SK-N-SH treated with all-trans-retinoic acid at 6 μM for 48 hours (cell line): Measurements from ENCODE around the gene FAM117B.

ENCODE experiments used
- ATAC-seq: fragments of 200-7000 bp; cut with Tn5 transposase; 3 replicates; pipeline ENCODE4 v1.9.1; 2020; ENCODE audit warnings: mild to moderate bottlenecking, moderate library complexity
- ARNTL ChIP-seq: fragments of 450-650 bp; formaldehyde crosslinking; IDR thresholded peaks from 2 replicates; pipeline ENCODE4 v1.5.0; 2020; ENCODE audit warnings: low read depth, mild to moderate bottlenecking, moderate library complexity, borderline replicate concordance
- BACH2 ChIP-seq: fragments of 250-450 bp; sonication (Bioruptor Pico); IDR thresholded peaks from 2 replicates; pipeline ENCODE4 v1.9.0; 2021; ENCODE audit warnings: mild to moderate bottlenecking, borderline replicate concordance
- CREB5 ChIP-seq: fragments of 250-450 bp; sonication (Bioruptor Pico); IDR thresholded peaks from 2 replicates; pipeline ENCODE4 v1.5.1; 2020; ENCODE audit warnings: low read depth, mild to moderate bottlenecking, moderate library complexity
- CSDC2 ChIP-seq: fragments of 250-450 bp; sonication (Bioruptor Pico); IDR thresholded peaks from 2 replicates; pipeline ENCODE4 v1.5.0; 2020; ENCODE audit warnings: mild to moderate bottlenecking, moderate library complexity
- ESRRG ChIP-seq: fragments of 250-450 bp; sonication (Bioruptor Pico); IDR thresholded peaks from 2 replicates; pipeline ENCODE4 v1.6.1; 2021; ENCODE audit warnings: mild to moderate bottlenecking
- OSR1 ChIP-seq: fragments of 250-450 bp; sonication (Bioruptor Pico); IDR thresholded peaks from 2 replicates; pipeline ENCODE4 v1.8.0; 2022; ENCODE audit warnings: moderate library complexity, mild to moderate bottlenecking, inconsistent platforms
- POU6F1 ChIP-seq: fragments of 250-450 bp; sonication (Bioruptor Pico); IDR thresholded peaks from 2 replicates; pipeline ENCODE4 v1.8.0; 2021; ENCODE audit warnings: low read depth, mild to moderate bottlenecking, moderate library complexity, borderline replicate concordance
- PPARA ChIP-seq: fragments of 250-450 bp; sonication (Bioruptor Pico); IDR thresholded peaks from 2 replicates; pipeline ENCODE4 v1.5.0; 2020; ENCODE audit warnings: mild to moderate bottlenecking, borderline replicate concordance
- RARB ChIP-seq: fragments of 250-450 bp; sonication (Bioruptor Pico); IDR thresholded peaks from 2 replicates; pipeline ENCODE4 v1.8.0; 2021; ENCODE audit warnings: mild to moderate bottlenecking, moderate library complexity
- SNAI2 ChIP-seq: fragments of 250-450 bp; sonication (Bioruptor Pico); IDR thresholded peaks from 2 replicates; pipeline ENCODE4 v1.5.0; 2020; ENCODE audit warnings: mild to moderate bottlenecking, moderate library complexity
- TCF4 ChIP-seq: fragments of 250-450 bp; sonication (Bioruptor Pico); IDR thresholded peaks from 2 replicates; pipeline ENCODE4 v1.8.0; 2021; ENCODE audit warnings: mild to moderate bottlenecking, moderate library complexity, borderline replicate concordance
- TOX ChIP-seq: fragments of 250-450 bp; sonication (Bioruptor Pico); IDR thresholded peaks from 2 replicates; pipeline ENCODE4 v1.8.0; 2021; ENCODE audit warnings: mild to moderate bottlenecking, moderate library complexity, borderline replicate concordance
- ZC3H10 ChIP-seq: fragments of 250-450 bp; sonication (Bioruptor Pico); IDR thresholded peaks from 2 replicates; pipeline ENCODE4 v1.5.1; 2021; ENCODE audit warnings: mild to moderate bottlenecking, moderate library complexity
- ZFP3 ChIP-seq: fragments of 250-450 bp; sonication (Bioruptor Pico); IDR thresholded peaks from 2 replicates; pipeline ENCODE4 v1.5.0; 2020; ENCODE audit warnings: mild to moderate bottlenecking, moderate library complexity
- ZFP30 ChIP-seq: fragments of 450-650 bp; formaldehyde crosslinking; IDR thresholded peaks from 2 replicates; pipeline ENCODE4 v1.5.0; 2022; ENCODE audit warnings: mild to moderate bottlenecking, moderate library complexity
- ZNF565 ChIP-seq: fragments of 450-650 bp; formaldehyde crosslinking; conservative IDR thresholded peaks from 2 replicates; pipeline ENCODE4 v1.5.0; 2020; ENCODE audit warnings: low read depth, mild to moderate bottlenecking, moderate library complexity
- ZNF70 ChIP-seq: fragments of 450-650 bp; formaldehyde crosslinking; IDR thresholded peaks from 2 replicates; pipeline ENCODE4 v1.5.0; 2020; ENCODE audit warnings: mild to moderate bottlenecking, moderate library complexity
- ZNF8 ChIP-seq: fragments of 450-650 bp; formaldehyde crosslinking; IDR thresholded peaks from 2 replicates; pipeline ENCODE4 v1.5.0; 2020; ENCODE audit warnings: mild to moderate bottlenecking, moderate library complexity
- TF ChIP-seq, protein P1 (sequence below): fragments of 250-450 bp; sonication (Bioruptor Pico); IDR thresholded peaks from 2 replicates; pipeline ENCODE4 v1.5.1; 2021; ENCODE audit warnings: mild to moderate bottlenecking, moderate library complexity
- TF ChIP-seq, protein P2 (sequence below): fragments of 250-450 bp; sonication (Bioruptor Pico); IDR thresholded peaks from 2 replicates; pipeline ENCODE4 v1.8.0; 2020; ENCODE audit warnings: mild to moderate bottlenecking, moderate library complexity, borderline replicate concordance
- TF ChIP-seq, protein P3 (sequence below): fragments of 250-450 bp; sonication (Bioruptor Pico); IDR thresholded peaks from 2 replicates; pipeline ENCODE4 v1.5.0; 2020; ENCODE audit warnings: mild to moderate bottlenecking, moderate library complexity

Gene FAM117B

GRCh38 chr2:202639231-202639630 lies 4.5 kb downstream of the FAM117B start:
- TF ChIP-seq ARNTL (no peak), TCF4 (CRISPR knock-in tag) (no peak), POU6F1 (no peak)
- ATAC-seq: no peak

- TF ChIP-seq OSR1 (CRISPR knock-in tag) (no peak), CREB5 (CRISPR knock-in tag) (no peak), ARNTL (no peak), ZNF565 (no peak), TCF4 (CRISPR knock-in tag) (no peak), SNAI2 (CRISPR knock-in tag) (no peak), PPARA (no peak), ZNF70 (CRISPR knock-in tag) (no peak), ESRRG (CRISPR knock-in tag) (no peak), ZC3H10 (no peak), ZNF8 (CRISPR knock-in tag) (no peak)
- TF ChIP-seq, protein P1, sequence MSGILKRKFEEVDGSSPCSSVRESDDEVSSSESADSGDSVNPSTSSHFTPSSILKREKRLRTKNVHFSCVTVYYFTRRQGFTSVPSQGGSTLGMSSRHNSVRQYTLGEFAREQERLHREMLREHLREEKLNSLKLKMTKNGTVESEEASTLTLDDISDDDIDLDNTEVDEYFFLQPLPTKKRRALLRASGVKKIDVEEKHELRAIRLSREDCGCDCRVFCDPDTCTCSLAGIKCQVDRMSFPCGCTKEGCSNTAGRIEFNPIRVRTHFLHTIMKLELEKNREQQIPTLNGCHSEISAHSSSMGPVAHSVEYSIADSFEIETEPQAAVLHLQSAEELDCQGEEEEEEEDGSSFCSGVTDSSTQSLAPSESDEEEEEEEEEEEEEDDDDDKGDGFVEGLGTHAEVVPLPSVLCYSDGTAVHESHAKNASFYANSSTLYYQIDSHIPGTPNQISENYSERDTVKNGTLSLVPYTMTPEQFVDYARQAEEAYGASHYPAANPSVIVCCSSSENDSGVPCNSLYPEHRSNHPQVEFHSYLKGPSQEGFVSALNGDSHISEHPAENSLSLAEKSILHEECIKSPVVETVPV (CRISPR knock-in tag): no peak
- TF ChIP-seq, protein P2, sequence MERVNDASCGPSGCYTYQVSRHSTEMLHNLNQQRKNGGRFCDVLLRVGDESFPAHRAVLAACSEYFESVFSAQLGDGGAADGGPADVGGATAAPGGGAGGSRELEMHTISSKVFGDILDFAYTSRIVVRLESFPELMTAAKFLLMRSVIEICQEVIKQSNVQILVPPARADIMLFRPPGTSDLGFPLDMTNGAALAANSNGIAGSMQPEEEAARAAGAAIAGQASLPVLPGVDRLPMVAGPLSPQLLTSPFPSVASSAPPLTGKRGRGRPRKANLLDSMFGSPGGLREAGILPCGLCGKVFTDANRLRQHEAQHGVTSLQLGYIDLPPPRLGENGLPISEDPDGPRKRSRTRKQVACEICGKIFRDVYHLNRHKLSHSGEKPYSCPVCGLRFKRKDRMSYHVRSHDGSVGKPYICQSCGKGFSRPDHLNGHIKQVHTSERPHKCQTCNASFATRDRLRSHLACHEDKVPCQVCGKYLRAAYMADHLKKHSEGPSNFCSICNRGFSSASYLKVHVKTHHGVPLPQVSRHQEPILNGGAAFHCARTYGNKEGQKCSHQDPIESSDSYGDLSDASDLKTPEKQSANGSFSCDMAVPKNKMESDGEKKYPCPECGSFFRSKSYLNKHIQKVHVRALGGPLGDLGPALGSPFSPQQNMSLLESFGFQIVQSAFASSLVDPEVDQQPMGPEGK: no peak
- TF ChIP-seq, all 23 proteins: peak for 0
- no peak for ATAC-seq
Observed at GRCh38 chr2:202642567-202642966, 7.8 kb downstream of the FAM117B start.

DNA sequence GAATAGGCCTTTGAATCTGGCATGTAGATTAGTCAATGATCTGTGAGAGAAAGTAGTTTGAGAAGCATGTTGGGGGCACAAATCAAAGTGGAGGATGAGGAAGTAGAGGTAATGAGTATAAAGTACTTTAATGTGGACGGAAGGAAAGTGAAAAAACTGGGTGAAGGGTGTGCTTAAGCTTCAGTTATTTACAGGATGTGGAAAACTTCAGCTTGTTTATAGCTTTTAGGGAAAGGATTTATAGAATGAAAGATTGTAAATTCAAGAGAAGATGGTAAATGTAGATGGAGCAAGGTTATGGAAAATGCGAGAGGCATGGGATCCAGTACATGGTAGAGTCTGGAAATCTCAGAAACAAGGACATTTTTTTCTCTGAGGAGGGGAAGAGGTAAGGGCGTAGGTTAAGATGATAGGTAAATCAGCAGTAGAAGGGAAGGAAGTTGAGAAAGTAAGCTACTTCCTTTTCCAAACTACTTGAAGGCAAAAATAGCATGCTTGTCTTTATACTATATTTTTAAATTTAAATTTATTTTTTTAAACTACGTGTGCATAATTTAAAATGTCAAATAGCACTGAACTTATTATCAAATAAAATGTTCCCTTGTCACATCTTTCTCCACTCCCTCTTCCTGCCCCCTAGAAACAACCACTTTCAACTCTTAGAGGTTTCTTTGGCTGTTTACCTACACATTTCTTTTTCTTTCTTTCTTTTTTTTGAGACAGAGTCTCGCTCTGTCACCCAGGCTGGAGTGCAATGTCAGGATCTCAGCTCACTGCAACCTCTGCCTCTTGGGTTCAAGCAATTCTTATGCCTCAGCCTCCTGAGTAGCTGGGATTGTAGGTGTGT lies 8.5 kb downstream of the FAM117B start:
- ATAC-seq: no peak
- TF ChIP-seq ZFP3 (CRISPR knock-in tag) (no peak), SNAI2 (CRISPR knock-in tag) (no peak), RARB (CRISPR knock-in tag) (no peak), BACH2 (CRISPR knock-in tag) (no peak), PPARA (no peak), CSDC2 (CRISPR knock-in tag) (no peak), ZC3H10 (no peak), ZNF8 (CRISPR knock-in tag) (no peak), ZFP30 (CRISPR knock-in tag) (no peak), ESRRG (CRISPR knock-in tag) (no peak)
- TF ChIP-seq, protein P3, sequence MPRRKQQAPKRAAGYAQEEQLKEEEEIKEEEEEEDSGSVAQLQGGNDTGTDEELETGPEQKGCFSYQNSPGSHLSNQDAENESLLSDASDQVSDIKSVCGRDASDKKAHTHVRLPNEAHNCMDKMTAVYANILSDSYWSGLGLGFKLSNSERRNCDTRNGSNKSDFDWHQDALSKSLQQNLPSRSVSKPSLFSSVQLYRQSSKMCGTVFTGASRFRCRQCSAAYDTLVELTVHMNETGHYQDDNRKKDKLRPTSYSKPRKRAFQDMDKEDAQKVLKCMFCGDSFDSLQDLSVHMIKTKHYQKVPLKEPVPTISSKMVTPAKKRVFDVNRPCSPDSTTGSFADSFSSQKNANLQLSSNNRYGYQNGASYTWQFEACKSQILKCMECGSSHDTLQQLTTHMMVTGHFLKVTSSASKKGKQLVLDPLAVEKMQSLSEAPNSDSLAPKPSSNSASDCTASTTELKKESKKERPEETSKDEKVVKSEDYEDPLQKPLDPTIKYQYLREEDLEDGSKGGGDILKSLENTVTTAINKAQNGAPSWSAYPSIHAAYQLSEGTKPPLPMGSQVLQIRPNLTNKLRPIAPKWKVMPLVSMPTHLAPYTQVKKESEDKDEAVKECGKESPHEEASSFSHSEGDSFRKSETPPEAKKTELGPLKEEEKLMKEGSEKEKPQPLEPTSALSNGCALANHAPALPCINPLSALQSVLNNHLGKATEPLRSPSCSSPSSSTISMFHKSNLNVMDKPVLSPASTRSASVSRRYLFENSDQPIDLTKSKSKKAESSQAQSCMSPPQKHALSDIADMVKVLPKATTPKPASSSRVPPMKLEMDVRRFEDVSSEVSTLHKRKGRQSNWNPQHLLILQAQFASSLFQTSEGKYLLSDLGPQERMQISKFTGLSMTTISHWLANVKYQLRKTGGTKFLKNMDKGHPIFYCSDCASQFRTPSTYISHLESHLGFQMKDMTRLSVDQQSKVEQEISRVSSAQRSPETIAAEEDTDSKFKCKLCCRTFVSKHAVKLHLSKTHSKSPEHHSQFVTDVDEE (CRISPR knock-in tag): no peak

DNA sequence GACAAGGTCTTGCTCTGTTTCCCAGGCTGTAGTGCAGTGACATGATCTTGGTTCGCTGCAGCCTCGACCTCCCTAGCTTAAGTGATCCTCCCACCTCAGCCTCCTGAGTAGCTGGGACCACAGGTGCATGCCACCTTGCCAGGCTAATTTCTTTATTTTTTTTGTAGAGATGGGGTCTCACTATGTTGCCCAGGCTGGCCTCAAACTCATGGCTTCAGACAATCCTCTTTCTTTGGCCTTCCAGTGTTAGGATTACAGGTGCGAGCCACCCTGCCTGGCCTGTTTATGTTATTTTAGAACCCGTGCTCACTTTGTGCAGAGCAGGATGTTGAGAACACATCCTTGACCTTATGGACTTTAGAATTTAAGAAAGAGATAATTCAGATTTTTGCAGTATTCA lies 17.4 kb downstream of the FAM117B start:
- no peak for ATAC-seq

More for the DNA sequence above, 17.4 kb downstream of the FAM117B start:
- TF ChIP-seq POU6F1 (no peak), TOX (no peak), ZFP30 (CRISPR knock-in tag) (no peak), BACH2 (CRISPR knock-in tag) (no peak)
- TF ChIP-seq, all 23 proteins: peak for 0
